IPS DF 6.9 (cell line): ENCODE data around the gene SLC5A5.

Experiments
- DNase-seq: peaks from one replicate; pipeline ENCODE4 v3.0.0-alpha.2; 2013; ENCODE audit warnings: low read depth, low spot score
- H3K27ac ChIP-seq: one replicate; pipeline ENCODE4 v1.5.1; 2013; ENCODE audit warnings: low read length, control low read depth
- H3K27me3 ChIP-seq: 2 replicates; pipeline ENCODE4 v1.6.1; 2013; ENCODE audit warnings: mild to moderate bottlenecking, low read length; ENCODE audit not compliant: control insufficient read depth, insufficient read depth
- H3K36me3 ChIP-seq: 2 replicates; pipeline ENCODE4 v1.6.1; 2013; ENCODE audit warnings: low read length; ENCODE audit not compliant: control insufficient read depth, insufficient read depth
- H3K4me1 ChIP-seq: 2 replicates; pipeline ENCODE4 v1.6.1; 2013; ENCODE audit warnings: low read length; ENCODE audit not compliant: control insufficient read depth, insufficient read depth
- H3K4me3 ChIP-seq: 2 replicates; pipeline ENCODE4 v1.5.1; 2013; ENCODE audit warnings: mild to moderate bottlenecking, low read length
- H3K9me3 ChIP-seq: 2 replicates; pipeline ENCODE4 v1.6.1; 2013; ENCODE audit warnings: low read length, inconsistent platforms; ENCODE audit not compliant: control insufficient read depth, insufficient read depth
- WGBS: extraction: QIAGEN DNeasy Blood & Tissue Kit; methylation state at CpG from one replicate; pipeline ENCODE4 v1.1.7; 2013; ENCODE audit warnings: mixed read lengths, missing lambda C conversion rate; ENCODE audit not compliant: insufficient read length, insufficient coverage; 5-methylcytosine and 5-hydroxymethylcytosine counted together

SLC5A5 gene

DNA sequence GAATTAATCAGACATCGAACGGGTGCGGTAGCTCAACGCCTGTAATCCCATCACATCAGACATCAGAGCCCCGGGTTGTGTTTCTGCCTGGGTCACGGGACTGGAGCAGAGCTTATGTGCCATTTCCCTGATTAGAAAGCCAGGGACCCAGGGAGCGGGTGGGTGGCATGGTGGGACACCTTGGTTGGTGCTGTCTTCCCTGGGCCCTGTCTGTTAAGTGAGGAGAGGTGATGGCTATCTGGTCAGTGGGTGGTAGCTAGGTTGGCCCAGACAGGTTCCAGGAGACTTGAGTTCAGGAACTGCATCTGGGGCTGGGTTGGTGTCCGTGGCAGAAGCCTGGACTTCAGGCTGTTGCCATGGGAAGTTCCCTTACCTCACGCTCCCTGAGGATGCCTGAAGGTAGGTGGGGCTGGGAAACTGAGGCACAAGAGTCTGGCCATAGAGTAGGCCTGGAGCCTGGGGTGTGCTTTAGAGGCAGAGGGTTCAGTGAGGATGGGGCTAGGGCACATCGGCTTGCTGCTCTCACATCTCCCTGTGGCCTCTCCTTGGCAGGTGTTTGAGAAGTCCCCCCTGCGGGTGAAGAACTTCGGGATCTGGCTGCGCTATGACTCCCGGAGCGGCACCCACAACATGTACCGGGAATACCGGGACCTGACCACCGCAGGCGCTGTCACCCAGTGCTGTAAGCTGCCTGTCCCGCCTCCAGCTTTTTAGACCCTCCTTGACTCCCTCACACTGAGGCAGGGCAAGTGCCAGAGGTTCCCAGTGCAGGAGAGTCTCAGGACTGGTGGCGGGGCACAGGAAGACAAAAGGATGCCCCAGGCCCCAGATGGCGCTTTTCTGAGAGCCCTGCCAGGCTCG, 10.0 kb upstream of the SLC5A5 start:
- Histone ChIP-seq H3K27me3 (no peaks in the 10 kb centered on the region), H3K9me3 (no peaks in the 10 kb centered on the region), H3K27ac (no peak overlapping the region), H3K36me3 (peaks cover 29% of the 10 kb centered on the region), H3K4me1 (0 out of 2 replicates have a peak, but pooled peaks cover 2% of the 10 kb centered on the region), H3K4me3 (no peak overlapping the region)
- WGBS: no CpG with 5 or more reads among the region's 23 CpGs
- no peak for DNase-seq

- Histone ChIP-seq H3K36me3 (peaks cover 29% of the 10 kb centered on the region), H3K4me3 (no peak overlapping the region), H3K27me3 (no peaks in the 10 kb centered on the region), H3K4me1 (0 out of 2 replicates have a peak, but pooled peaks cover 2% of the 10 kb centered on the region), H3K27ac (no peak overlapping the region), H3K9me3 (no peaks in the 10 kb centered on the region)
- no CpG with 5 or more reads among the region's 31 CpGs for WGBS
- DNase-seq: no peak
Measured at GRCh38 chr19:17862711-17863519, 8.8 kb upstream of the SLC5A5 start.

- WGBS: no CpG with 5 or more reads among the region's 8 CpGs
- Histone ChIP-seq H3K4me1 (peaks cover 7% of the 10 kb centered on the region), H3K27me3 (no peaks in the 10 kb centered on the region), H3K4me3 (no peak overlapping the region), H3K36me3 (peaks cover 29% of the 10 kb centered on the region), H3K9me3 (no peaks in the 10 kb centered on the region), H3K27ac (no peak overlapping the region)
- no peak for DNase-seq
Measured at GRCh38 chr19:17863520-17864182, 8.1 kb upstream of the SLC5A5 start.

DNA sequence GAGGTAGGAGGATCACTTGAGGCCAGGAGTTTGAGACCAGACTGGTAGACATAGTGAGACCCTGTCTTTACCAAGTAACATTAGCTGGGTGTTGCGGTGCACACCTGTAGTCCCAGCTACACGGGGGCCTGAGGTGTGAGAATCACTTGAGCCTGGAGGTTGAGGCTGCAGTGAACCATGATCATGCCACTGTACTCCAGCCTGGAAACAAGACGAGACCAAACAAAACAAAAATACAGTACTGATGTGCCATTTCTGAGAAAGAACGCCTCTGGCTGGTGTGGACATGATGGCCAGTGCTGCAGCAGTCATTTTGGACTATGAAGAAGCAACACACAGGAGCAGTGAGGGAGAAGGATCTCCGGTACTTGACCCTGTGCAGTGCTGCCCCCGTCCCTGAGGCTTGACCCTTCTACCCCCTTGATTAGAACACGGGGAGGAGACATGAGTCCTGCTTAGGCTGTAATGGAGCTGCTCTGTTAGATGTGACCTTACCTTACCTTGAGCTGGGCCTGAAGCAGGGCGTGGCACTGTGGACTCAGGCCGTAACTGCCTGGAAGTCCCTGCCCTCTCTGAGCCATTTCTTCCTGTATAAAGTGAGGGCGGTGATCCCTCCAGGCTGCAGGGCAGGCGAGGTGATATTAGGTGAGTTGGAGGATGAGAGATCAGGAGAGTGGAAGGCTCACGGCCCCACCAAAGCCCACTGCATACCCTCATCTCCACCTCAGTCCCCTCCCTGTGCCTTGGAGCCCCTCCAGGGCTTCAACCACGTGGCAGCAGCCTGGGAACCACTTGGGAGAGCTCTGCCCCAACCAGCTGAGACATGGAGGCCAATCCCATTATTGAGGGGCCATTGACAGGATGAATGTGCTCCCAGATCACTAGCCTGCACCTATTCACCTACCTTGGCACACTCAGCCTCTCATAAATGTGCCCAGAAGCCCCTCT, 6.1 kb upstream of the SLC5A5 start:
- H3K4me1 ChIP-seq: peaks cover 10% of the 10 kb centered on the region
- H3K4me3 ChIP-seq: no peak overlapping the region
- no peak for DNase-seq
- peaks cover 29% of the 10 kb centered on the region for H3K36me3 ChIP-seq
- H3K27me3 ChIP-seq: no peaks in the 10 kb centered on the region
- WGBS: no CpG with 5 or more reads among the region's 13 CpGs
- peak overlapping the region; percentile 12 for H3K27ac ChIP-seq
- H3K9me3 ChIP-seq: no peaks in the 10 kb centered on the region

- peaks cover 28% of the 10 kb centered on the region for H3K36me3 ChIP-seq
- no peak overlapping the region for H3K4me3 ChIP-seq
- DNase-seq: no peak
- no peak overlapping the region for H3K27ac ChIP-seq
- no peaks in the 10 kb centered on the region for H3K9me3 ChIP-seq
- H3K4me1 ChIP-seq: peaks cover 10% of the 10 kb centered on the region
- H3K27me3 ChIP-seq: no peaks in the 10 kb centered on the region
- 100% methylated on average over 3 of the region's 8 CpGs for WGBS
Measured at GRCh38 chr19:17866312-17866963, 5.3 kb upstream of the SLC5A5 start.

DNA sequence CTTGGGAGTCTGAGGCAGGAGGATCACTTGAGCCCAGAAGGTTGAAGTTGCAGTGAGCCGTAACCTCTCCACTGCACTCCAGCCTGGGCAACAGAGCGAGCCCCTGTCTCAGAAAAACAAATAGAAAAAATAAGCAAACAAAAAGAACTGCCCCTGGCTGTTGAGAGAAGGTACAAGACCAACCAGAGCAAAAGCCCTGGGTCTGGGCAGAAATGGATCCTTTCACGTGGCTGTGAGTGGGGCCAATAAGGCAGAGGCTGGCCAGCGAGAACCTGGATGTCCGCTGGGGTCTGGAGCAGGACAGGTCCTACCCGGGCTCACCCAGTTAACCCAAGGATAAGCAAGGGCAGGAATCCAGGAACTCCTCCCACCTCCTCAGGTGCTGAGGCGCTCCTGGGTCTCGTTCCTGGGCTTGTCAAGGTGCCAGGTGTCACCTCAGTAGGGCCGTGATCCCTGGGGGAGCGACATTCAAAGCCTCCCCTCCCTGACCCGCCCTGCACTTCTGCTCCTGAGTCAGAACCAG, 4.7 kb upstream of the SLC5A5 start:
- Histone ChIP-seq H3K27ac (no peak overlapping the region), H3K9me3 (no peaks in the 10 kb centered on the region), H3K4me3 (no peak overlapping the region), H3K36me3 (peaks cover 22% of the 10 kb centered on the region), H3K4me1 (peaks cover 10% of the 10 kb centered on the region), H3K27me3 (no peaks in the 10 kb centered on the region)
- no CpG with 5 or more reads among the region's 11 CpGs for WGBS
- DNase-seq: no peak

- no peak for DNase-seq
- Histone ChIP-seq H3K4me3 (no peak overlapping the region), H3K4me1 (peaks cover 10% of the 10 kb centered on the region), H3K27ac (no peak overlapping the region), H3K9me3 (no peaks in the 10 kb centered on the region), H3K36me3 (peaks cover 6% of the 10 kb centered on the region; the same call in 1 of the 2 replicates), H3K27me3 (no peaks in the 10 kb centered on the region)
- no CpG with 5 or more reads among the region's 6 CpGs for WGBS
Measured at GRCh38 chr19:17868669-17869068, 3.1 kb upstream of the SLC5A5 start.

DNA sequence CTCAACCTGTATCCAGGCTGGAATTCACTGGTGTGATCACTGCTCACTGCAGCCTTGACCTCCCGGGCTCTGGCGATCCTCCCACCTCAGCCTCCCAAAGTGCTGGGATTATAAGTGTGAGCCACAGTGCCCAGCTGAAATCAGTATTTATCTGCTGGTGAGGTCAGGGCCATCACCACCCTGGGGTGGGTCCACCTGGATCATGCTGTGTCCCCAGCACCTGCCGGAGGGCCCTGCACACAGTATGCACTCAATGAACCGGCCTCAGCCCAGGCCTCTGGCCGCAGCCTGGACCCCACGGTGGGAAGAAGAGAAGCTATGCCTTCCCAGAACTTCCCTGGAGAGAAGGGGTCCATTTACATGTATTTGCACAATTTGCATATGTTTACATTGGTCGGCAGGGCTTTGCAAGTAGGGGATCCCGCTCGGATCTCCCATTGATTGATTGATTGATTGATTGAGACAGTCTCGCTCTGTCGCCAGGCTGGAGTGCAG, 2.6 kb upstream of the SLC5A5 start:
- WGBS: no CpG with 5 or more reads among the region's 11 CpGs
- Histone ChIP-seq H3K27ac (no peak overlapping the region), H3K27me3 (no peaks in the 10 kb centered on the region), H3K4me3 (no peak overlapping the region), H3K36me3 (0 out of 2 replicates have a peak, but pooled peaks cover 2% of the 10 kb centered on the region), H3K9me3 (no peaks in the 10 kb centered on the region), H3K4me1 (peaks cover 10% of the 10 kb centered on the region)
- DNase-seq: no peak
